SK-N-SH treated with all-trans-retinoic acid at 6 μM for 48 hours (cell line): ENCODE measurements around the gene RAMACL.

ENCODE experiments used
- ATAC-seq: fragments of 200-7000 bp; cut with Tn5 transposase; 3 replicates; pipeline ENCODE4 v1.9.1; 2020; ENCODE audit warnings: mild to moderate bottlenecking, moderate library complexity
- ARNTL ChIP-seq: fragments of 450-650 bp; formaldehyde crosslinking; IDR thresholded peaks from 2 replicates; pipeline ENCODE4 v1.5.0; 2020; ENCODE audit warnings: low read depth, mild to moderate bottlenecking, moderate library complexity, borderline replicate concordance
- BACH2 ChIP-seq: fragments of 250-450 bp; sonication (Bioruptor Pico); IDR thresholded peaks from 2 replicates; pipeline ENCODE4 v1.9.0; 2021; ENCODE audit warnings: mild to moderate bottlenecking, borderline replicate concordance
- CREB5 ChIP-seq: fragments of 250-450 bp; sonication (Bioruptor Pico); IDR thresholded peaks from 2 replicates; pipeline ENCODE4 v1.5.1; 2020; ENCODE audit warnings: low read depth, mild to moderate bottlenecking, moderate library complexity
- CSDC2 ChIP-seq: fragments of 250-450 bp; sonication (Bioruptor Pico); IDR thresholded peaks from 2 replicates; pipeline ENCODE4 v1.5.0; 2020; ENCODE audit warnings: mild to moderate bottlenecking, moderate library complexity
- CSRNP3 ChIP-seq: fragments of 250-450 bp; sonication (Bioruptor Pico); IDR thresholded peaks from 2 replicates; pipeline ENCODE4 v1.5.1; 2021; ENCODE audit warnings: mild to moderate bottlenecking, moderate library complexity
- ESRRG ChIP-seq: fragments of 250-450 bp; sonication (Bioruptor Pico); IDR thresholded peaks from 2 replicates; pipeline ENCODE4 v1.6.1; 2021; ENCODE audit warnings: mild to moderate bottlenecking
- GLIS3 ChIP-seq: fragments of 250-450 bp; sonication (Bioruptor Pico); IDR thresholded peaks from 2 replicates; pipeline ENCODE4 v1.5.0; 2020; ENCODE audit warnings: mild to moderate bottlenecking, moderate library complexity
- ISL1 ChIP-seq: fragments of 250-450 bp; sonication (Bioruptor Pico); IDR thresholded peaks from 2 replicates; pipeline ENCODE4 v2.1.2; 2022; ENCODE audit warnings: mild to moderate bottlenecking, moderate library complexity
- OSR1 ChIP-seq: fragments of 250-450 bp; sonication (Bioruptor Pico); IDR thresholded peaks from 2 replicates; pipeline ENCODE4 v1.8.0; 2022; ENCODE audit warnings: moderate library complexity, mild to moderate bottlenecking, inconsistent platforms
- PATZ1 ChIP-seq: fragments of 250-450 bp; sonication (Bioruptor Pico); IDR thresholded peaks from 2 replicates; pipeline ENCODE4 v1.8.0; 2020; ENCODE audit warnings: mild to moderate bottlenecking, moderate library complexity, borderline replicate concordance
- POU6F1 ChIP-seq: fragments of 250-450 bp; sonication (Bioruptor Pico); IDR thresholded peaks from 2 replicates; pipeline ENCODE4 v1.8.0; 2021; ENCODE audit warnings: low read depth, mild to moderate bottlenecking, moderate library complexity, borderline replicate concordance
- PPARA ChIP-seq: fragments of 250-450 bp; sonication (Bioruptor Pico); IDR thresholded peaks from 2 replicates; pipeline ENCODE4 v1.5.0; 2020; ENCODE audit warnings: mild to moderate bottlenecking, borderline replicate concordance
- RARB ChIP-seq: fragments of 250-450 bp; sonication (Bioruptor Pico); IDR thresholded peaks from 2 replicates; pipeline ENCODE4 v1.8.0; 2021; ENCODE audit warnings: mild to moderate bottlenecking, moderate library complexity
- SNAI2 ChIP-seq: fragments of 250-450 bp; sonication (Bioruptor Pico); IDR thresholded peaks from 2 replicates; pipeline ENCODE4 v1.5.0; 2020; ENCODE audit warnings: mild to moderate bottlenecking, moderate library complexity
- TCF4 ChIP-seq: fragments of 250-450 bp; sonication (Bioruptor Pico); IDR thresholded peaks from 2 replicates; pipeline ENCODE4 v1.8.0; 2021; ENCODE audit warnings: mild to moderate bottlenecking, moderate library complexity, borderline replicate concordance
- TSHZ2 ChIP-seq: fragments of 250-450 bp; sonication (Bioruptor Pico); IDR thresholded peaks from 2 replicates; pipeline ENCODE4 v1.5.0; 2020; ENCODE audit warnings: mild to moderate bottlenecking, moderate library complexity
- ZC3H10 ChIP-seq: fragments of 250-450 bp; sonication (Bioruptor Pico); IDR thresholded peaks from 2 replicates; pipeline ENCODE4 v1.5.1; 2021; ENCODE audit warnings: mild to moderate bottlenecking, moderate library complexity
- ZFP3 ChIP-seq: fragments of 250-450 bp; sonication (Bioruptor Pico); IDR thresholded peaks from 2 replicates; pipeline ENCODE4 v1.5.0; 2020; ENCODE audit warnings: mild to moderate bottlenecking, moderate library complexity
- ZFP30 ChIP-seq: fragments of 450-650 bp; formaldehyde crosslinking; IDR thresholded peaks from 2 replicates; pipeline ENCODE4 v1.5.0; 2022; ENCODE audit warnings: mild to moderate bottlenecking, moderate library complexity
- ZNF70 ChIP-seq: fragments of 450-650 bp; formaldehyde crosslinking; IDR thresholded peaks from 2 replicates; pipeline ENCODE4 v1.5.0; 2020; ENCODE audit warnings: mild to moderate bottlenecking, moderate library complexity
- ZNF8 ChIP-seq: fragments of 450-650 bp; formaldehyde crosslinking; IDR thresholded peaks from 2 replicates; pipeline ENCODE4 v1.5.0; 2020; ENCODE audit warnings: mild to moderate bottlenecking, moderate library complexity

The RAMACL gene

GRCh38 chr6:166613027-166613426 is 26.5 kb upstream of the RAMACL start:
- no peak for TF ChIP-seq CSRNP3 (CRISPR knock-in tag)
- no peak for TF ChIP-seq GLIS3 (CRISPR knock-in tag)
- no peak for TF ChIP-seq PATZ1 (CRISPR knock-in tag)
- no peak for TF ChIP-seq TCF4
- no peak for TF ChIP-seq RARB (CRISPR knock-in tag)
- ATAC-seq = peak; percentile 15; the same call in 2 of the 3 replicates

- ATAC-seq = peak; percentile 49
- TF ChIP-seq GLIS3 (CRISPR knock-in tag) (no peak), POU6F1 (no peak), TCF4 (no peak), PPARA (CRISPR knock-in tag) (no peak), SNAI2 (CRISPR knock-in tag) (no peak), PATZ1 (CRISPR knock-in tag) (no peak), RARB (CRISPR knock-in tag) (no peak)
Measured at GRCh38 chr6:166612471-166612881, 26.0 kb upstream of the RAMACL start.

- TF ChIP-seq TSHZ2 (CRISPR knock-in tag) (no peak), CREB5 (CRISPR knock-in tag) (no peak), ZC3H10 (no peak), BACH2 (CRISPR knock-in tag) (no peak), CSDC2 (CRISPR knock-in tag) (no peak), ARNTL (no peak), PATZ1 (CRISPR knock-in tag) (no peak), ZFP3 (CRISPR knock-in tag) (no peak), GLIS3 (CRISPR knock-in tag) (no peak), ISL1 (no peak), PPARA (CRISPR knock-in tag) (no peak), TCF4 (no peak), ESRRG (no peak), ZNF70 (CRISPR knock-in tag) (no peak), OSR1 (CRISPR knock-in tag) (no peak), RARB (CRISPR knock-in tag) (no peak), ZFP30 (CRISPR knock-in tag) (no peak), ZNF8 (no peak), CSRNP3 (CRISPR knock-in tag) (no peak), SNAI2 (CRISPR knock-in tag) (no peak)
- TF ChIP-seq, all 23 proteins: peak for 0
- no peak for ATAC-seq
Measured at GRCh38 chr6:166611631-166612030, 25.2 kb upstream of the RAMACL start.
